PFSK-1 (cell line): ENCODE data around the gene EMILIN1.

Experiments
- FOXP2 ChIP-seq: optimal IDR thresholded peaks from 2 replicates; pipeline ENCODE3; 2011; ENCODE audit warnings: borderline replicate concordance, control low read depth, inconsistent platforms; ENCODE audit not compliant: insufficient read depth; ENCODE audit errors: extremely low read length, extremely low read depth
- POLR2AphosphoS5 ChIP-seq: IDR thresholded peaks from 2 replicates; pipeline ENCODE4 v1.6.1; 2012; ENCODE audit warnings: low read depth, mild to moderate bottlenecking, control low read depth, low read length, moderate library complexity
- SIN3A ChIP-seq: IDR thresholded peaks from 2 replicates; pipeline ENCODE4 v1.6.1; 2012; ENCODE audit warnings: mild to moderate bottlenecking, low read length, moderate library complexity, borderline replicate concordance; ENCODE audit not compliant: insufficient read depth
- TAF1 ChIP-seq: IDR thresholded peaks from 2 replicates; pipeline ENCODE4 v1.6.1; 2012; ENCODE audit warnings: low read length, control low read depth, borderline replicate concordance; ENCODE audit not compliant: insufficient read depth
- TF ChIP-seq, protein P1 (sequence below), 2 experiments: IDR thresholded peaks; 2 replicates each; pipeline versions ENCODE4 v1.6.1 to v1.8.0; 2011 to 2012; ENCODE audit warnings: low read depth in 2 of 2, low read length in 2 of 2, control low read depth in 1 of 2, inconsistent platforms in 1 of 2, mild to moderate bottlenecking in 1 of 2, moderate library complexity in 1 of 2; ENCODE audit not compliant: insufficient read depth in 1 of 2

Gene EMILIN1

GRCh38 chr2:27089111-27089954 lies 10.9 kb downstream of the EMILIN1 start:
- TF ChIP-seq TAF1 (no peak), FOXP2 (no peak), SIN3A (no peak), POLR2AphosphoS5 (no peak)
- TF ChIP-seq, protein P1, sequence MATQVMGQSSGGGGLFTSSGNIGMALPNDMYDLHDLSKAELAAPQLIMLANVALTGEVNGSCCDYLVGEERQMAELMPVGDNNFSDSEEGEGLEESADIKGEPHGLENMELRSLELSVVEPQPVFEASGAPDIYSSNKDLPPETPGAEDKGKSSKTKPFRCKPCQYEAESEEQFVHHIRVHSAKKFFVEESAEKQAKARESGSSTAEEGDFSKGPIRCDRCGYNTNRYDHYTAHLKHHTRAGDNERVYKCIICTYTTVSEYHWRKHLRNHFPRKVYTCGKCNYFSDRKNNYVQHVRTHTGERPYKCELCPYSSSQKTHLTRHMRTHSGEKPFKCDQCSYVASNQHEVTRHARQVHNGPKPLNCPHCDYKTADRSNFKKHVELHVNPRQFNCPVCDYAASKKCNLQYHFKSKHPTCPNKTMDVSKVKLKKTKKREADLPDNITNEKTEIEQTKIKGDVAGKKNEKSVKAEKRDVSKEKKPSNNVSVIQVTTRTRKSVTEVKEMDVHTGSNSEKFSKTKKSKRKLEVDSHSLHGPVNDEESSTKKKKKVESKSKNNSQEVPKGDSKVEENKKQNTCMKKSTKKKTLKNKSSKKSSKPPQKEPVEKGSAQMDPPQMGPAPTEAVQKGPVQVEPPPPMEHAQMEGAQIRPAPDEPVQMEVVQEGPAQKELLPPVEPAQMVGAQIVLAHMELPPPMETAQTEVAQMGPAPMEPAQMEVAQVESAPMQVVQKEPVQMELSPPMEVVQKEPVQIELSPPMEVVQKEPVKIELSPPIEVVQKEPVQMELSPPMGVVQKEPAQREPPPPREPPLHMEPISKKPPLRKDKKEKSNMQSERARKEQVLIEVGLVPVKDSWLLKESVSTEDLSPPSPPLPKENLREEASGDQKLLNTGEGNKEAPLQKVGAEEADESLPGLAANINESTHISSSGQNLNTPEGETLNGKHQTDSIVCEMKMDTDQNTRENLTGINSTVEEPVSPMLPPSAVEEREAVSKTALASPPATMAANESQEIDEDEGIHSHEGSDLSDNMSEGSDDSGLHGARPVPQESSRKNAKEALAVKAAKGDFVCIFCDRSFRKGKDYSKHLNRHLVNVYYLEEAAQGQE (IDR thresholded peaks at IDR 0.05; ENCODE audit: insufficient read depth in 1 of 2, low read depth in 2 of 2, low read length in 2 of 2), result no peak

DNA sequence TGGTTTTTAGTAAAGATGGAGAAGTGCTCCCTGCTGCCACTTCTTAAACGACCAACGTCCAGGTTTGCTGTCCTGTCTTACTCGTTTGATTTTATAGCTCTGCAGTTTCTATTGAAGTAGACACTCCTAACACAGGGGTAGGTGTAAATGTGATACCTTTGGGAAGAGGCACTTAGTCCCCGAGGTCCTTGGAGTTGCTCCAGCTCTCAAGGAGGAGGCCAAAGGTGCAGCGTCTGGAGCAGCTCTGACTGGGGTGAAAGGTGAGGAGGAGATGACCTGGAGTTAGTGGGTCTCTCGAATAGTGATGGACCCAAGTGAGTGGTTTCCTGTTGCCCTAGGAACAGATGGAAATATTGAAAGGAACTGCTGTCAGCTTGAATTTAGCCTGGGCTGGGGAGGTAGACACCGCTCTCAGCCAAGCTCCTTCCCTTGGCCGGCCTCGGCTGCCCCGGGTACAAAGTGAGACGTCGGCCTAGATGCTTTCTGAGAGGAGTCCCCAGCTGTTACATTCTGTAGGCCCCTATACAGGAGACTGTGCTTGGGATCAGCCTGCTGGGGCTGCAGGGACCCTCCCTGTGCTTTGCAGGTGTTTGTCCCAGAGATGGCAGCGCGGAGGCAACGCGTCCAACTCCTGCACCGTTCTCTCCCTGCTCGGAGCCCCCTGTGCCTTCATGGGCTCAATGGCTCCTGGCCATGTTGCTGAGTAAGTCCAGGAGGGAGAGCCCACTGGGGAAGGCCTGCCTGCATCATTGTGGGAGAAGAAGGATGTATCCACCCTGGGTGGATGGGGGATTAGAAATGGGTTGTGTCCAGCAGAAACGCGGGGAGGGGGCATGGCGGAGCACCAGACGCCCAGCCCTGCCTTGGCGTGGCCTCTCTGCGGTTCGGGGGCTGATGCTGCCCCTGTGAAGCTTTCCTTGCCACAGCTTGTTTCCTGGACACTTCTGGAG lies 13.6 kb downstream of the EMILIN1 start:
- TF ChIP-seq FOXP2 (no peak), POLR2AphosphoS5 (no peak), SIN3A (no peak), TAF1 (no peak)
- TF ChIP-seq, protein P1 (IDR thresholded peaks at IDR 0.05; ENCODE audit: insufficient read depth in 1 of 2, low read depth in 2 of 2, low read length in 2 of 2), result no peak

DNA sequence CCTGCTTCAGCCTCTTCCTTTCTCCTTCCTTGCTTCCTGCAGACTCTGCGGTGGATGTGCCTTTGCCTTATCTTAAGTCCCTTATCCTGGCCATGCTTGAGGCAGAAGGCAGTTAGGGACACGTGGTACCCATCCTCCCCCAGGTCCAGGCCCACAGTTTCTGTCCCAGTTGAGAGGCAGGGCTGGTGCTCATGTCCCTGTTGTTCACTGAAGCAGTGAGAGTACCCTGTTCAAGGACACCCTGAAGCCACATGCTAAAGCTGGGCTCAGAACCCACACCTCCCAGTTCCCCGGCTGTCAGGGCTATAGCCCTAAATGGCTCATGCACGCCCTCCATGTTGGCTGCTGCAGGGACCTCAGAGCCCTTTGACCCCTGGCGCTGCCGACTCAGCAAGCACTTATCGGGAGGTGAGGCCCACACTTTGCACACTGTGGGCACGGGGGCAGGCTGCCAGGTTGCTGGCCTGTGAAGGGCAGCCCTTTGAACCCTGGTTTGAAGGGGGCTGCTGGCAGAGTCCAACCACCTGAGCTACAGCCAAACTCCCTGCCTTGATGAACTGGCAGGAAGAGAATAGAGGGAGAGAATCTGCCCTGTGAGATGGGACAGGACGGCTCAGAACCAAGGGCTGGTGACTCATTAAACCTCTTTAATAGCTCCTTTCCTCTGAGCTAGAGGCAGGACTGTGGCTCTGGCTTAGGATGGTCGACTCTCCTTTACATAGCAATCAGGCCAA lies 14.4 kb downstream of the EMILIN1 start:
- TF ChIP-seq SIN3A (no peak), FOXP2 (no peak), POLR2AphosphoS5 (no peak), TAF1 (no peak)
- TF ChIP-seq, protein P1 (IDR thresholded peaks at IDR 0.05; ENCODE audit: insufficient read depth in 1 of 2, low read depth in 2 of 2, low read length in 2 of 2), result no peak

DNA sequence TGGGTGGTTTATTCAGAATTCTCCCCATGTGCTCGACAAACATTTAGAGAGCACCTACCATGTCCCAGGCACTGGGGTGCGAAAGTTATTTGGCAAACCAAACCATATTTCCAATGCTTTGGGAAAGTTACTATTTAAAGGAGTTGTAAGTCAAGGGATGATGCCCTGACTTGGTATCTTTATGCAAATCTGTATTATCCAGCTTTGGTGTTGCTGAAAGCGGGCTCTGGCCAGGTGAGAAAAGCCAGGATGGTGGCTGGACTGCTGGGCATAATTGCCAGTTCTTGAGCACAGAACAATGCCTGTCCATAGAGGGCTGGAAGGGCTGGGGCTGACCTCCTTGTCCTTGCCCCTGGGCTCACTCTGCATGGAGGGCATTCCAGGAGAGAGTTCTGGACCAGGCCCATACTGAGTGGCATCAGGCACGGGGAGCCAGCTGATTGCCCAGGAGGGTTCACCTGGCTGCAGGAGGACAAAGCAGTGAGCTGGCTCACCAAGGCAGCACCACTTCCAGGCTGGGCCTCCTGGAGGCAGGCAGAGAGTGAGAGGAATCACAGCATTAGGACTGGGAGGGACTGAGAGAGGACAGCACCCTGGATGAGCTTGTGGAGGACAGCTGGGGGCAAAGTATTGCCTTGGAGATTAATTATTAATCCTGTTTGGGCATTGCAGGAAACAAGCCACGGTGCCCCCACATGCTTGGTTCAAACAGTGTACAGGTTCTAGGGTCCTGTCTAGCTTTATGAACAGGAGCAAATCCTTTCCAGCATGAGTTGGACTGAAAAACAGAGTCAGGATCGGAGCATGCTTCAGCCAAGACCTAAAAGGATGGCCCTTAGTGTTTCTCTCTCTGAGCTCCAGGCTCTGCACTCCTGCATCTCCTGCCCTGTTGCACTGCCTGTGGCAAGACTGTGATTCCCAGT lies 15.3 kb downstream of the EMILIN1 start:
- TF ChIP-seq POLR2AphosphoS5 (no peak), FOXP2 (no peak), TAF1 (no peak), SIN3A (no peak)
- TF ChIP-seq, protein P1 (IDR thresholded peaks at IDR 0.05; ENCODE audit: insufficient read depth in 1 of 2, low read depth in 2 of 2, low read length in 2 of 2), result no peak
